ENCODE measurements around the gene TGFB3. TPM values are rescaled to one million over a fixed set of nuclear protein-coding genes. Genes with fewer than 3 reads are reported as not detected.

The TGFB3 gene
- total and polyA plus RNA-seq, 2 of the 13 experiments (the other 11 are each of a cell fraction or from before 2014, with no cell fraction given): 1.4 to 2.5 TPM

- ChIA-PET POLR2A (no interaction called here), CTCF (ENCODE audit: low intra/inter-chr PET ratio, low total read pairs) (no interaction called here)
- H3K4me3 ChIP-seq (replicated peaks in 1 of 3; ENCODE audit: insufficient read depth in 1 of 3, low read depth in 2 of 3, low read length in 3 of 3): no peak overlapping the region
- intact Hi-C loops (cut with micrococcal nuclease; ENCODE audit: unreplicated experiment) (no loop called here), in situ Hi-C loops (cut with HindIII; ENCODE audit: extremely low pct_ligation_motif_present, low pct_unique_long_range_greater_than_20kb) (no loop called here)
- H3K9ac ChIP-seq (ENCODE audit: insufficient read depth, low read depth, low read length): no peak overlapping the region
- no peaks in the 10 kb centered on the region for H3K9me3 ChIP-seq (ENCODE audit: low read length)
- TF ChIP-seq ZNF407 (CRISPR knock-in tag; IDR thresholded peaks at IDR 0.05; ENCODE audit: not compliant biosample characterization): no peak
- no peak for TF ChIP-seq ZNF44 (CRISPR knock-in tag; IDR thresholded peaks at IDR 0.05)
- TF ChIP-seq GMEB2 (CRISPR knock-in tag; IDR thresholded peaks at IDR 0.05; ENCODE audit: low read depth): no peak
- no peak for TF ChIP-seq MTA1 (CRISPR knock-in tag; IDR thresholded peaks at IDR 0.05; ENCODE audit: borderline replicate concordance)
- no TSS peak for BruUV-seq (replicated peaks)
- H3K4me1 ChIP-seq (ENCODE audit: insufficient read depth, low read length): peaks cover 21% of the 10 kb centered on the region
- no peaks in the 10 kb centered on the region for H4K20me1 ChIP-seq (ENCODE audit: insufficient read depth, low read length)
- no peaks in the 10 kb centered on the region for H3K27me3 ChIP-seq (ENCODE audit: control insufficient read depth in 1 of 2, insufficient read depth in 2 of 2, low read length in 2 of 2)
- no peaks in the 10 kb centered on the region for H3K79me2 ChIP-seq (ENCODE audit: insufficient read depth, low read length)
- 60% methylated on average over 1 of the region's 1 CpG for WGBS (ENCODE audit: low lambda C conversion rate)
- no peak overlapping the region for H2AFZ ChIP-seq (ENCODE audit: low read length)
- no peaks in the 10 kb centered on the region for H3K36me3 ChIP-seq (replicated peaks in 1 of 2; ENCODE audit: control insufficient read depth in 1 of 2, insufficient read depth in 2 of 2, low read length in 2 of 2)
- no peak overlapping the region for H3K4me2 ChIP-seq (ENCODE audit: low read depth, low read length)
- peak; percentile 52 for ATAC-seq
- no peak for FAIRE-seq
- no peak for DNase-seq (ENCODE audit: low spot score)
- H3K27ac ChIP-seq (ENCODE audit: extremely low read length, insufficient read depth, low read length): no peak overlapping the region
Observed at GRCh38 chr14:75993567-75994041, 11.8 kb upstream of the TGFB3 start.
